H9 (cell line): ENCODE results near the gene WIZ. TPM values are rescaled to one million over a fixed set of nuclear protein-coding genes. Genes with fewer than 3 reads are reported as not detected.

Source experiments
- DNase-seq: peaks from one replicate; pipeline ENCODE4 v3.0.0-alpha.2; 2017
- H2AFZ ChIP-seq: one replicate; pipeline ENCODE4 v1.6.1; 2013; ENCODE audit warnings: mild to moderate bottlenecking, low read length, control low read depth, moderate library complexity
- H2AK5ac ChIP-seq: 2 replicates; pipeline ENCODE4 v1.6.1; 2013; ENCODE audit warnings: low read length, control low read depth, mixed read lengths; ENCODE audit not compliant: insufficient read length
- H2BK120ac ChIP-seq: one replicate; pipeline ENCODE4 v1.6.1; 2013; ENCODE audit warnings: low read depth, mild to moderate bottlenecking, low read length, control low read depth, inconsistent platforms; ENCODE audit not compliant: poor library complexity, severe bottlenecking
- H2BK12ac ChIP-seq: 2 replicates; pipeline ENCODE4 v1.6.1; 2013; ENCODE audit warnings: low read length, control low read depth, mixed read lengths, low read depth; ENCODE audit not compliant: insufficient read length
- H2BK15ac ChIP-seq: 2 replicates; pipeline ENCODE4 v1.6.1; 2013; ENCODE audit warnings: low read depth, low read length, control low read depth
- H2BK20ac ChIP-seq: one replicate; pipeline ENCODE4 v1.6.1; 2013; ENCODE audit warnings: low read depth, mild to moderate bottlenecking, low read length, control low read depth, inconsistent platforms; ENCODE audit not compliant: poor library complexity, severe bottlenecking
- H2BK5ac ChIP-seq: 2 replicates; pipeline ENCODE4 v1.6.1; 2013; ENCODE audit warnings: low read length, control low read depth, mixed read lengths; ENCODE audit not compliant: insufficient read length
- H3K14ac ChIP-seq: 2 replicates; pipeline ENCODE4 v1.6.1; 2013; ENCODE audit warnings: low read length, control low read depth; ENCODE audit not compliant: insufficient read depth
- H3K18ac ChIP-seq: 2 replicates; pipeline ENCODE4 v1.6.1; 2013; ENCODE audit warnings: low read depth, mild to moderate bottlenecking, mixed read lengths, low read length, control low read depth; ENCODE audit not compliant: insufficient read length
- H3K23ac ChIP-seq: 2 replicates; pipeline ENCODE4 v1.6.1; 2013; ENCODE audit warnings: low read length, control low read depth, mixed read lengths, low read depth; ENCODE audit not compliant: insufficient read length
- H3K23me2 ChIP-seq: 2 replicates; pipeline ENCODE4 v1.6.1; 2013; ENCODE audit warnings: low read depth, mild to moderate bottlenecking, mixed read lengths, low read length, control low read depth; ENCODE audit not compliant: insufficient read length, poor library complexity, severe bottlenecking
- H3K27ac ChIP-seq: 2 replicates; pipeline ENCODE4 v1.5.1; 2013; ENCODE audit warnings: low read length, control low read depth, mixed read lengths, low read depth; ENCODE audit not compliant: insufficient read length
- H3K27me3 ChIP-seq: 2 replicates; pipeline ENCODE4 v1.6.1; 2013; ENCODE audit warnings: low read length, control low read depth, inconsistent platforms; ENCODE audit not compliant: insufficient read depth
- H3K4ac ChIP-seq: 2 replicates; pipeline ENCODE4 v1.6.1; 2013; ENCODE audit warnings: low read depth, mild to moderate bottlenecking, control low read depth, inconsistent platforms, low read length, moderate library complexity
- H3K4me1 ChIP-seq: 2 replicates; pipeline ENCODE4 v1.6.1; 2013; ENCODE audit warnings: low read length, control low read depth, inconsistent platforms; ENCODE audit not compliant: insufficient read depth
- H3K4me2 ChIP-seq: 2 replicates; pipeline ENCODE4 v1.6.1; 2013; ENCODE audit warnings: low read length, control low read depth, mixed read lengths; ENCODE audit not compliant: insufficient read length, insufficient read depth
- H3K56ac ChIP-seq: 2 replicates; pipeline ENCODE4 v1.6.1; 2013; ENCODE audit warnings: low read depth, mild to moderate bottlenecking, mixed read lengths, low read length, control low read depth; ENCODE audit not compliant: insufficient read length
- H3K79me1 ChIP-seq: 2 replicates; pipeline ENCODE4 v1.6.1; 2013; ENCODE audit warnings: low read depth, mild to moderate bottlenecking, moderate library complexity, low read length, control low read depth, inconsistent platforms; ENCODE audit not compliant: insufficient read depth, poor library complexity, severe bottlenecking
- H3K79me2 ChIP-seq: 2 replicates; pipeline ENCODE4 v1.6.1; 2013; ENCODE audit warnings: low read length, control low read depth, inconsistent platforms; ENCODE audit not compliant: insufficient read depth
- H3K9ac ChIP-seq: 2 replicates; pipeline ENCODE4 v1.6.1; 2013; ENCODE audit warnings: low read length, control low read depth, mixed read lengths; ENCODE audit not compliant: insufficient read length; ENCODE audit errors: extremely low read depth
- H3K9me3 ChIP-seq: one replicate; pipeline ENCODE4 v1.6.1; 2013; ENCODE audit warnings: low read depth, low read length, inconsistent platforms; ENCODE audit not compliant: control insufficient read depth
- H3T11ph ChIP-seq: one replicate; pipeline ENCODE4 v1.6.1; 2013; ENCODE audit warnings: mild to moderate bottlenecking, low read length, control low read depth, inconsistent platforms
- H4K20me1 ChIP-seq: one replicate; pipeline ENCODE4 v1.6.1; 2013; ENCODE audit not compliant: control insufficient read depth, insufficient read length, insufficient read depth
- H4K5ac ChIP-seq: 2 replicates; pipeline ENCODE4 v1.6.1; 2013; ENCODE audit warnings: low read depth, mild to moderate bottlenecking, mixed read lengths, low read length, control low read depth; ENCODE audit not compliant: insufficient read length
- H4K8ac ChIP-seq: replicated peaks from 2 replicates; pipeline ENCODE4 v1.6.1; 2013; ENCODE audit warnings: low read length, control low read depth, mixed read lengths, low read depth; ENCODE audit not compliant: insufficient read length
- H4K91ac ChIP-seq: 2 replicates; pipeline ENCODE4 v1.6.1; 2013; ENCODE audit warnings: low read depth, mild to moderate bottlenecking, moderate library complexity, mixed read lengths, low read length, control low read depth; ENCODE audit not compliant: insufficient read length
- H3K27ac Mint-ChIP-seq, 3 experiments: 2 replicates in 2 of 3; 3 replicates in 1 of 3; pipeline ENCODE4 v1.8.0; 2020 to 2021; ENCODE audit warnings: mixed read lengths in 3 of 3, mild to moderate bottlenecking in 1 of 3, moderate library complexity in 1 of 3
- H3K27me3 Mint-ChIP-seq: 2 replicates; pipeline ENCODE4 v1.8.0; 2021; ENCODE audit warnings: low read depth, mild to moderate bottlenecking, moderate library complexity, mixed read lengths
- H3K36me3 Mint-ChIP-seq, 3 experiments: 2 replicates in 2 of 3; 3 replicates in 1 of 3; pipeline ENCODE4 v1.8.0; 2020 to 2021; ENCODE audit warnings: low read depth in 3 of 3, mixed read lengths in 3 of 3; ENCODE audit not compliant: insufficient read depth in 1 of 3
- H3K4me1 Mint-ChIP-seq, 2 experiments: 2 replicates each; pipeline ENCODE4 v1.8.0; 2020; ENCODE audit warnings: mixed read lengths in 2 of 2
- H3K4me3 Mint-ChIP-seq, 2 experiments: 2 replicates in 1 of 2; 3 replicates in 1 of 2; pipeline ENCODE4 v1.8.0; 2020 to 2021; ENCODE audit warnings: mild to moderate bottlenecking in 2 of 2, mixed read lengths in 2 of 2, moderate library complexity in 1 of 2
- H3K9me3 Mint-ChIP-seq, 2 experiments: 2 replicates in 1 of 2; 3 replicates in 1 of 2; pipeline ENCODE4 v1.8.0; 2020; ENCODE audit warnings: mild to moderate bottlenecking in 2 of 2, mixed read lengths in 2 of 2, moderate library complexity in 1 of 2
- CTCF ChIP-seq: fragments of 200-600 bp; sonication (generic); conservative IDR thresholded peaks from 3 replicates; pipeline ENCODE4 v1.8.0; 2021; ENCODE audit warnings: antibody characterized with exemption, mild to moderate bottlenecking
- WGBS: extraction: QIAGEN DNeasy Blood & Tissue Kit; methylation state at CpG from one replicate; pipeline ENCODE4 v1.1.7; 2013; ENCODE audit warnings: missing lambda C conversion rate, low lambda C conversion rate, mixed read lengths; ENCODE audit not compliant: insufficient read length; ENCODE audit errors: extremely low coverage; 5-methylcytosine and 5-hydroxymethylcytosine counted together
- total RNA-seq: library from RNA; stranded (reverse); gene quantifications from 2 replicates; pipeline ENCODE4 v1.2.1, GENCODE V29; 2021

WIZ gene
- total RNA-seq, 1 experiment from 2014 or later, result 33.3 TPM

GRCh38 chr19:15445227-15445605 is 4.5 kb downstream of the WIZ start:
- no peak overlapping the region for H3K14ac ChIP-seq
- no peak overlapping the region for H3K27ac ChIP-seq
- no peak overlapping the region for H2BK5ac ChIP-seq
- TF ChIP-seq CTCF, result no peak
- H3K9me3 ChIP-seq, result no peaks in the 10 kb centered on the region
- no peak overlapping the region for H3K56ac ChIP-seq
- no peak overlapping the region for H4K91ac ChIP-seq
- no peak overlapping the region for H4K8ac ChIP-seq
- H2AFZ ChIP-seq, result no peak overlapping the region
- no peaks in the 10 kb centered on the region for H3K79me2 ChIP-seq
- no peak overlapping the region for H4K5ac ChIP-seq
- no peaks in the 10 kb centered on the region for H4K20me1 ChIP-seq
- H3K4me1 ChIP-seq, result no peaks in the 10 kb centered on the region; the same call in 1 of the 2 replicates
- H3K4me2 ChIP-seq, result no peak overlapping the region
- H3K23me2 ChIP-seq, result peaks cover 12% of the 10 kb centered on the region
- Mint-ChIP-seq H3K4me3 (no peak overlapping the region), H3K27me3 (peaks cover 2% of the 10 kb centered on the region; the same call in 1 of the 2 replicates), H3K9me3 (peaks cover 0 to under 1% of the 10 kb centered on the region in 2 experiments; a peak in 3 of 5 replicates), H3K4me1 (peaks cover 7 to 8% of the 10 kb centered on the region in 2 experiments), H3K27ac (no peak overlapping the region), H3K36me3 (no peaks in the 10 kb centered on the region)
- no peaks in the 10 kb centered on the region for H3K79me1 ChIP-seq
- H3K27me3 ChIP-seq, result no peaks in the 10 kb centered on the region
- no peak overlapping the region for H3K9ac ChIP-seq
- H2BK20ac ChIP-seq, result no peak overlapping the region
- no peak overlapping the region for H2BK12ac ChIP-seq
- H2BK15ac ChIP-seq, result no peak overlapping the region
- no peak overlapping the region for H2BK120ac ChIP-seq
- no CpG with 5 or more reads among the region's 9 CpGs for WGBS
- no peak overlapping the region for H3K18ac ChIP-seq
- H3K23ac ChIP-seq, result no peak overlapping the region
- no peak overlapping the region for H2AK5ac ChIP-seq
- no peak for DNase-seq
- H3T11ph ChIP-seq, result no peak overlapping the region
- no peak overlapping the region for H3K4ac ChIP-seq
